Measurements from ENCODE around the gene HRH2. TPM values are rescaled to one million over a fixed set of nuclear protein-coding genes. Genes with fewer than 3 reads are reported as not detected.

The HRH2 gene
- total RNA-seq, 6 donors from 2014 or later: 3.8 to 16.8 (median 7.8) TPM

DNA sequence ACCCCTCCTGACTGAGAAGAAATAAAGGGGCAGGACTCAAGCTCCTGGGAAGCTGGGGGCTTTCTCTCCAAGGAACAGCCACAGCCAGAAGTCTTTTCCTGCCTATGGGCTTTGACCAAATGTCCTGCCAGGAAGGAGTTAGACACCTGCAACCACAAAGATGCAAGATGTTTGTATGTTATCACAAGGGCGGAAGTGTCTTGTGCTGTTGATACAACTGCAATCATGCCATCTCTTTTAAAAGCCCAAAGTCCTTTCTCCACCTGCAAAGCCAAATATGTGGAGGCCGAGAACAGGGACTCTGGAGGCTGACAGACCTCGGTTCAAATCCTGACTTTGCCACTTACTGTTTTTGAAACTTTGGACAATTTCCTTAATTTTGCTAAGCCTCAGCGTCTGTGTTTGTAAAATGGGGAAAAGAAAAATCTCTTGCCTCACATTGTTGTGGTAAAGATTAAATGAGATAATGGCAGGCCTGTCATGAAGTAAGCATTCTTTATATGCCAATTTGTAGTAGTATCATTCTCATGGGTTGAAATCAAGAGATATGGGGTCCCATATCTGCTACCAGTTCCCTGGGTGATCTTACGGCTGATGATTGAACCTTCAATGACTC is 17.0 kb downstream of the HRH2 start:
- 74 to 82% methylated on average over 5 of the region's 5 CpGs for WGBS, 2 donors
- H3K4me3 ChIP-seq: no peak overlapping the region
- no peak for ATAC-seq (ENCODE audit: low FRiP score in 2 of 2)
- peaks cover 0 to 7% (median 5%) of the 10 kb centered on the region in 4 donors for H3K4me1 ChIP-seq
- no peaks in the 10 kb centered on the region for H3K27me3 ChIP-seq
- H3K27ac ChIP-seq: peak overlapping the region in 3 of 4 donors; percentile 49 to 61 (median 60)
- no peak for DNase-seq
- H3K36me3 ChIP-seq: no peaks in the 10 kb centered on the region
- H3K9me3 ChIP-seq: no peaks in the 10 kb centered on the region
- TF ChIP-seq POLR2A (IDR thresholded peaks at IDR 0.05): no peak

DNA sequence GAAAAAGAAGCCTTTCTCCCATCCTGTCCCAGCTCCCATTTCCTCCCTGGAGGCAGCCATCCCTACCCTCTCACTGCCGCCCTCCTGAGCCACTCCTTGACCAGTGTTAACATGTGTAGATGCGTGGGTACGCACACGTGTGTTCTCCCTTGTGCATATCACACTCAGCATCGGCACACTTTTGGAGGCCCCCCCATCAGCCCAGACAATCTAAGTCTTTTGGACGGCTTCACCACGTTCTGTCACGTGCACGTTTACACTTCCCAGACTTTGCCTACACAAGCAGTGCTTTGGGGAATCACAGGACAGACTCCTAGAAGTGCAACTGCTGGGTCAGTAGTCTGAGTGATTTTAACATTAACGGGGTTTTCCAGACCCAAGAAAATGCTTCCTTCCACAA is 18.0 kb downstream of the HRH2 start:
- ATAC-seq (ENCODE audit: low FRiP score in 2 of 2): no peak
- Histone ChIP-seq H3K9me3 (no peaks in the 10 kb centered on the region), H3K4me1 (peaks cover 0 to 4% (median 2%) of the 10 kb centered on the region in 4 donors), H3K4me3 (no peak overlapping the region), H3K27ac (peak overlapping the region in 1 of 4 donors; percentile 9), H3K36me3 (no peaks in the 10 kb centered on the region), H3K27me3 (no peaks in the 10 kb centered on the region)
- no peak for TF ChIP-seq POLR2AphosphoS5 (IDR thresholded peaks at IDR 0.05)
- no peak for TF ChIP-seq POLR2A (IDR thresholded peaks at IDR 0.05)
- no peak for TF ChIP-seq CTCF (IDR thresholded peaks at IDR 0.05)
- no peak for TF ChIP-seq EP300 (IDR thresholded peaks at IDR 0.05)
- no peak for DNase-seq
- 80 to 84% methylated on average over 10 of the region's 10 CpGs for WGBS, 2 donors

DNA sequence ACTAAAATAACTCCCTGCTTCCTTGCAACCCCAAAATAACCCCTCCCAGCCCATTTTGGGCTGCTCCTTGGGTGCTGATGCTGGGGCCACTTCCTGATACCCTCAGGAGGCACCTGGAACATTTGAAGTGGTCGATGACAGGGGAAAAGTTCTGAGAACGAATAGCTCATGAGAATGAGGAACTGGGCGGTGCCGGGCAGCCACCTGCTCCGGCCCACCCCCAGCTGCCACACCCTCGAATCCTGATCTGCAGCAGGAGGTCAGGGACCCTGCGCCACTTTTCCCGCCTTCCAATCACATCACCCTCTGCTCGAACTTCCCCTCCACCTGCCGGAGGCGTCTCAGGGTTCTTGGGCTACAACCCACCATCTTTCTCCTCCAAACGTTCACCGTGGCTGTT is 19.7 kb downstream of the HRH2 start:
- WGBS, 2 donors: 58 to 65% methylated on average over 13 of the region's 13 CpGs
- Histone ChIP-seq H3K27ac (peak overlapping the region in 1 of 4 donors; percentile 58), H3K27me3 (no peaks in the 10 kb centered on the region), H3K9me3 (no peaks in the 10 kb centered on the region), H3K4me1 (peaks cover 0 to 3% (median 2%) of the 10 kb centered on the region in 4 donors), H3K36me3 (no peaks in the 10 kb centered on the region), H3K4me3 (no peak overlapping the region)
- TF ChIP-seq POLR2A (IDR thresholded peaks at IDR 0.05) (no peak), CTCF (IDR thresholded peaks at IDR 0.05) (no peak), EP300 (IDR thresholded peaks at IDR 0.05) (no peak), POLR2AphosphoS5 (IDR thresholded peaks at IDR 0.05) (no peak)
- DNase-seq: no peak
- no peak for ATAC-seq (ENCODE audit: low FRiP score in 2 of 2)

- Histone ChIP-seq H3K4me3 (no peak overlapping the region), H3K36me3 (no peaks in the 10 kb centered on the region), H3K27me3 (no peaks in the 10 kb centered on the region), H3K27ac (peak overlapping the region in 1 of 4 donors; percentile 10), H3K9me3 (no peaks in the 10 kb centered on the region), H3K4me1 (peaks cover 0 to 3% (median 0%) of the 10 kb centered on the region in 4 donors)
- 83 to 87% methylated on average over 10 of the region's 10 CpGs for WGBS, 2 donors
- ATAC-seq (ENCODE audit: low FRiP score in 2 of 2) (no peak), DNase-seq (no peak)
- TF ChIP-seq POLR2A (IDR thresholded peaks at IDR 0.05) (peak in 1 of 4 donors; percentile 9), POLR2AphosphoS5 (IDR thresholded peaks at IDR 0.05) (no peak)
Observed at GRCh38 chr5:175678074-175678473, 20.2 kb downstream of the HRH2 start.

- Histone ChIP-seq H3K4me3 (no peak overlapping the region), H3K27me3 (no peaks in the 10 kb centered on the region), H3K9me3 (no peaks in the 10 kb centered on the region), H3K36me3 (no peaks in the 10 kb centered on the region), H3K27ac (no peak overlapping the region), H3K4me1 (peaks cover 0 to 3% (median 0%) of the 10 kb centered on the region in 4 donors)
- DNase-seq (no peak), ATAC-seq (ENCODE audit: low FRiP score in 2 of 2) (no peak)
- WGBS, 2 donors: 83 to 87% methylated on average over 3 of the region's 3 CpGs
- no peak for TF ChIP-seq CTCF (IDR thresholded peaks at IDR 0.05)
- TF ChIP-seq POLR2A (IDR thresholded peaks at IDR 0.05): no peak
- TF ChIP-seq EP300 (IDR thresholded peaks at IDR 0.05): no peak
- TF ChIP-seq POLR2AphosphoS5 (IDR thresholded peaks at IDR 0.05): no peak
Observed at GRCh38 chr5:175679411-175679810, 21.5 kb downstream of the HRH2 start.

- TF ChIP-seq POLR2A (IDR thresholded peaks at IDR 0.05) (no peak), CTCF (IDR thresholded peaks at IDR 0.05) (no peak), POLR2AphosphoS5 (IDR thresholded peaks at IDR 0.05) (no peak)
- no peaks in the 10 kb centered on the region for H3K9me3 ChIP-seq
- no peak for ATAC-seq (ENCODE audit: low FRiP score in 2 of 2)
- no peak overlapping the region for H3K4me3 ChIP-seq
- no peak overlapping the region for H3K27ac ChIP-seq
- H3K27me3 ChIP-seq: no peaks in the 10 kb centered on the region
- no peak for DNase-seq
- no peaks in the 10 kb centered on the region for H3K36me3 ChIP-seq
- 88 to 91% methylated on average over 8 of the region's 8 CpGs for WGBS, 2 donors
- no peaks in the 10 kb centered on the region for H3K4me1 ChIP-seq
Observed at GRCh38 chr5:175680020-175680419, 22.1 kb downstream of the HRH2 start.
